Natural killer cell (primary cell): ENCODE data around the gene PIK3R1. TPM values are rescaled to one million over a fixed set of nuclear protein-coding genes. Genes with fewer than 3 reads are reported as not detected.

Experiments
- ATAC-seq, 3 donors: fragments of 150-1000 bp in 2 of 3; fragments of 200-7000 bp in 1 of 3; cut with Tn5 transposase; 1 replicate in 1 of 3; 2 replicates in 2 of 3; pipeline ENCODE4 v1.10.0; 2021; ENCODE audit warnings: mild to moderate bottlenecking in 2 of 3, moderate library complexity in 2 of 3
- DNase-seq, 2 donors: peaks; one replicate each; pipeline versions ENCODE4 v3.0.0 to v3.0.0-alpha.2; 2013 to 2021; ENCODE audit warnings: mixed read lengths in 1 of 2
- H3K27ac ChIP-seq: one replicate; pipeline ENCODE4 v1.5.1; 2013; ENCODE audit warnings: mild to moderate bottlenecking, low read length
- H3K27me3 ChIP-seq: one replicate; pipeline ENCODE4 v1.6.1; 2013; ENCODE audit warnings: low read length; ENCODE audit not compliant: control insufficient read depth, insufficient read depth
- H3K36me3 ChIP-seq: one replicate; pipeline ENCODE4 v1.6.1; 2013; ENCODE audit warnings: low read length; ENCODE audit not compliant: control insufficient read depth, insufficient read depth
- H3K4me1 ChIP-seq: one replicate; pipeline ENCODE4 v1.6.1; 2013; ENCODE audit warnings: low read length; ENCODE audit not compliant: control insufficient read depth, insufficient read depth
- H3K4me3 ChIP-seq: one replicate; pipeline ENCODE4 v1.5.1; 2013; ENCODE audit warnings: low read length
- H3K9me3 ChIP-seq: one replicate; pipeline ENCODE4 v1.6.1; 2013; ENCODE audit warnings: low read length; ENCODE audit not compliant: control insufficient read depth, insufficient read depth
- H3K27ac Mint-ChIP-seq, 2 donors: one replicate each; pipeline ENCODE4 v1.8.0; 2022; ENCODE audit warnings: mild to moderate bottlenecking in 2 of 2, mixed read lengths in 2 of 2, moderate library complexity in 1 of 2
- H3K27me3 Mint-ChIP-seq, 2 donors: one replicate each; pipeline ENCODE4 v1.8.0; 2022; ENCODE audit warnings: low read depth in 2 of 2, mixed read lengths in 2 of 2
- H3K36me3 Mint-ChIP-seq: one replicate; pipeline ENCODE4 v1.8.0; 2022; ENCODE audit warnings: mixed read lengths
- H3K4me1 Mint-ChIP-seq, 2 donors: one replicate each; pipeline ENCODE4 v1.8.0; 2022; ENCODE audit warnings: mixed read lengths in 2 of 2
- H3K4me3 Mint-ChIP-seq: one replicate; pipeline ENCODE4 v1.8.0; 2022; ENCODE audit warnings: mild to moderate bottlenecking, moderate library complexity, mixed read lengths
- H3K9me3 Mint-ChIP-seq, 2 donors: one replicate each; pipeline ENCODE4 v1.8.0; 2022; ENCODE audit warnings: mixed read lengths in 2 of 2
- WGBS: methylation state at CpG from one replicate; pipeline ENCODE4 v1.1.7; 2013; ENCODE audit warnings: missing lambda C conversion rate; ENCODE audit not compliant: insufficient coverage; 5-methylcytosine and 5-hydroxymethylcytosine counted together
- intact Hi-C: fragments of 100-400 bp; cut with micrococcal nuclease; formaldehyde crosslinking; loops from one replicate; pipeline ENCODE4 v1.14.2; 2022
- total RNA-seq, 4 donors: library from RNA; stranded (reverse); fragments of 120-200 nt in 1 of 4; gene quantifications; one replicate each; pipeline versions ENCODE4 v1.2.3 to v1.2.4, GENCODE V29; 2013 to 2022
- TF ChIP-seq, protein P1 (sequence below): fragments of 200-600 bp; IDR thresholded peaks from one replicate; pipeline ENCODE4 v1.8.0; 2022; ENCODE audit warnings: antibody characterized with exemption

Gene PIK3R1
- total RNA-seq, 3 donors from 2014 or later (not counting 1 experiment from before 2014, with no cell fraction given), result 307 to 365 (median 313) TPM

GRCh38 chr5:68315679-68316271 is 100.2 kb downstream of the PIK3R1 start:
- peak; percentile 31 to 69 for DNase-seq
- Mint-ChIP-seq H3K9me3 (peaks cover 0 to 3% of the 10 kb centered on the region in 2 donors), H3K27me3 (no peaks in the 10 kb centered on the region), H3K4me3 (no peak overlapping the region), H3K27ac (peak overlapping the region; percentile 24 to 39), H3K36me3 (no peaks in the 10 kb centered on the region), H3K4me1 (peaks cover 10 to 14% of the 10 kb centered on the region in 2 donors)
- H3K36me3 ChIP-seq, result no peaks in the 10 kb centered on the region
- H3K4me1 ChIP-seq, result peaks cover 20% of the 10 kb centered on the region
- H3K4me3 ChIP-seq, result no peak overlapping the region
- WGBS, result 11% methylated on average over 6 of the region's 6 CpGs
- no peaks in the 10 kb centered on the region for H3K9me3 ChIP-seq
- H3K27ac ChIP-seq, result peak overlapping the region; percentile 61
- peak; percentile 92 to 95 (median 94) for ATAC-seq
- TF ChIP-seq, protein P1, sequence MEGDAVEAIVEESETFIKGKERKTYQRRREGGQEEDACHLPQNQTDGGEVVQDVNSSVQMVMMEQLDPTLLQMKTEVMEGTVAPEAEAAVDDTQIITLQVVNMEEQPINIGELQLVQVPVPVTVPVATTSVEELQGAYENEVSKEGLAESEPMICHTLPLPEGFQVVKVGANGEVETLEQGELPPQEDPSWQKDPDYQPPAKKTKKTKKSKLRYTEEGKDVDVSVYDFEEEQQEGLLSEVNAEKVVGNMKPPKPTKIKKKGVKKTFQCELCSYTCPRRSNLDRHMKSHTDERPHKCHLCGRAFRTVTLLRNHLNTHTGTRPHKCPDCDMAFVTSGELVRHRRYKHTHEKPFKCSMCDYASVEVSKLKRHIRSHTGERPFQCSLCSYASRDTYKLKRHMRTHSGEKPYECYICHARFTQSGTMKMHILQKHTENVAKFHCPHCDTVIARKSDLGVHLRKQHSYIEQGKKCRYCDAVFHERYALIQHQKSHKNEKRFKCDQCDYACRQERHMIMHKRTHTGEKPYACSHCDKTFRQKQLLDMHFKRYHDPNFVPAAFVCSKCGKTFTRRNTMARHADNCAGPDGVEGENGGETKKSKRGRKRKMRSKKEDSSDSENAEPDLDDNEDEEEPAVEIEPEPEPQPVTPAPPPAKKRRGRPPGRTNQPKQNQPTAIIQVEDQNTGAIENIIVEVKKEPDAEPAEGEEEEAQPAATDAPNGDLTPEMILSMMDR, result no peak
- no peaks in the 10 kb centered on the region for H3K27me3 ChIP-seq
- intact Hi-C loops, result loop anchor here (2.0 kb wide), 1 partner anchor 27 kb away; no protein-coding TSS in a partner anchor

GRCh38 chr5:68316469-68316868 is 100.9 kb downstream of the PIK3R1 start:
- Histone ChIP-seq H3K27me3 (no peaks in the 10 kb centered on the region), H3K4me1 (peaks cover 20% of the 10 kb centered on the region), H3K9me3 (no peaks in the 10 kb centered on the region), H3K36me3 (no peaks in the 10 kb centered on the region), H3K4me3 (no peak overlapping the region), H3K27ac (no peak overlapping the region)
- no peak for DNase-seq
- H3K4me1 Mint-ChIP-seq, result peaks cover 10 to 14% of the 10 kb centered on the region in 2 donors
- ATAC-seq, result no peak
- peaks cover 0 to 3% of the 10 kb centered on the region in 2 donors for H3K9me3 Mint-ChIP-seq
- 95% methylated on average over 3 of the region's 3 CpGs for WGBS
- TF ChIP-seq, protein P1, result no peak
- no peaks in the 10 kb centered on the region for H3K36me3 Mint-ChIP-seq
- no peak overlapping the region for H3K4me3 Mint-ChIP-seq
- no peaks in the 10 kb centered on the region for H3K27me3 Mint-ChIP-seq
- H3K27ac Mint-ChIP-seq, result peak overlapping the region; percentile 24 to 39
- intact Hi-C loops, result loop anchor here (2.0 kb wide), 1 partner anchor 28 kb away; no protein-coding TSS in a partner anchor

GRCh38 chr5:68317646-68318045 is 102.1 kb downstream of the PIK3R1 start:
- ATAC-seq (no peak), DNase-seq (no peak)
- peaks cover 0 to 3% of the 10 kb centered on the region in 2 donors for H3K9me3 Mint-ChIP-seq
- H3K4me3 ChIP-seq, result no peak overlapping the region
- no peaks in the 10 kb centered on the region for H3K27me3 Mint-ChIP-seq
- H3K36me3 Mint-ChIP-seq, result no peaks in the 10 kb centered on the region
- H3K27ac ChIP-seq, result no peak overlapping the region
- intact Hi-C loops, result loop anchor here (2.0 kb wide), 1 partner anchor 29 kb away; no protein-coding TSS in a partner anchor
- H3K36me3 ChIP-seq, result no peaks in the 10 kb centered on the region
- H3K4me1 ChIP-seq, result peaks cover 20% of the 10 kb centered on the region
- peaks cover 10 to 14% of the 10 kb centered on the region in 2 donors for H3K4me1 Mint-ChIP-seq
- TF ChIP-seq, protein P1, result no peak
- no peaks in the 10 kb centered on the region for H3K27me3 ChIP-seq
- H3K9me3 ChIP-seq, result no peaks in the 10 kb centered on the region
- H3K27ac Mint-ChIP-seq, result no peak overlapping the region
- no peak overlapping the region for H3K4me3 Mint-ChIP-seq
- 97% methylated on average over 5 of the region's 5 CpGs for WGBS
